Measurements from ENCODE around the gene LPP. TPM values are rescaled to one million over a fixed set of nuclear protein-coding genes. Genes with fewer than 3 reads are reported as not detected.

LPP gene
- total RNA-seq, 8 experiments from 2014 or later, result 6.0 to 77.8 (median 15.4) TPM

- no peak for ATAC-seq (replicated peaks in 6 of 8)
- in situ Hi-C loops (cut with MboI; ENCODE audit: low pct_unique_long_range_greater_than_20kb in 2 of 9, low sequenced_read_pairs in 9 of 9, unreplicated experiment in 9 of 9), result no loop called here
- WGBS, 10 experiments, result 56 to 100% (median 100%) methylated on average over 1 of the region's 1 CpG; no CpG with 5 or more reads in 2 of the 10 experiments
- Histone ChIP-seq H3K27ac (no peak overlapping the region), H3K4me1 (replicated peaks in 1 of 2) (peaks cover 10% of the 10 kb centered on the region in 2 donors), H3K4me3 (no peak overlapping the region)
Measured at GRCh38 chr3:188580223-188580622, 426.3 kb downstream of the LPP start.

- in situ Hi-C loops (cut with MboI; ENCODE audit: low pct_unique_long_range_greater_than_20kb in 2 of 9, low sequenced_read_pairs in 9 of 9, unreplicated experiment in 9 of 9), result no loop called here
- ATAC-seq (replicated peaks in 6 of 8), result no peak
- no peak overlapping the region for H3K27ac ChIP-seq
- 86 to 100% (median 100%) methylated on average over 1 of the region's 1 CpG; no CpG with 5 or more reads in 4 of the 10 experiments for WGBS, 10 experiments
- H3K4me3 ChIP-seq, result no peak overlapping the region
- peaks cover 8 to 14% of the 10 kb centered on the region in 2 donors for H3K4me1 ChIP-seq (replicated peaks in 1 of 2)
Measured at GRCh38 chr3:188580659-188581058, 426.7 kb downstream of the LPP start.

- H3K4me1 ChIP-seq (replicated peaks in 1 of 2), result peaks cover 8 to 14% of the 10 kb centered on the region in 2 donors
- no peak for ATAC-seq (replicated peaks in 6 of 8)
- WGBS, 10 experiments, result 87 to 100% (median 98%) methylated on average over 3 to 4 of the region's 4 CpGs; no CpG with 5 or more reads in 1 of the 10 experiments
- H3K27ac ChIP-seq, result no peak overlapping the region
- H3K4me3 ChIP-seq, result no peak overlapping the region
- in situ Hi-C loops (cut with MboI; ENCODE audit: low pct_unique_long_range_greater_than_20kb in 2 of 9, low sequenced_read_pairs in 9 of 9, unreplicated experiment in 9 of 9), result no loop called here
Measured at GRCh38 chr3:188581365-188581764, 427.4 kb downstream of the LPP start.

GRCh38 chr3:188581792-188582191, 427.8 kb downstream of the LPP start:
- 60 to 100% (median 71%) methylated on average over 1 to 4 of the region's 4 CpGs for WGBS, 10 experiments
- Histone ChIP-seq H3K4me3 (no peak overlapping the region), H3K4me1 (replicated peaks in 1 of 2) (peaks cover 8 to 14% of the 10 kb centered on the region in 2 donors), H3K27ac (no peak overlapping the region)
- ATAC-seq (replicated peaks in 6 of 8), result no peak
- in situ Hi-C loops (cut with MboI; ENCODE audit: low pct_unique_long_range_greater_than_20kb in 2 of 9, low sequenced_read_pairs in 9 of 9, unreplicated experiment in 9 of 9), result no loop called here

GRCh38 chr3:188583341-188584161, 429.6 kb downstream of the LPP start:
- H3K27ac ChIP-seq, result no peak overlapping the region
- 73 to 100% (median 92%) methylated on average over 2 to 9 of the region's 9 CpGs; no CpG with 5 or more reads in 1 of the 10 experiments for WGBS, 10 experiments
- in situ Hi-C loops (cut with MboI; ENCODE audit: low pct_unique_long_range_greater_than_20kb in 2 of 9, low sequenced_read_pairs in 9 of 9, unreplicated experiment in 9 of 9), result no loop called here
- H3K4me3 ChIP-seq, result no peak overlapping the region
- H3K4me1 ChIP-seq (replicated peaks in 1 of 2), result peaks cover 8 to 14% of the 10 kb centered on the region in 2 donors
- ATAC-seq (replicated peaks in 6 of 8), result no peak

- in situ Hi-C loops (cut with MboI; ENCODE audit: low pct_unique_long_range_greater_than_20kb in 2 of 9, low sequenced_read_pairs in 9 of 9, unreplicated experiment in 9 of 9), result no loop called here
- Histone ChIP-seq H3K4me3 (no peak overlapping the region), H3K4me1 (replicated peaks in 1 of 2) (peaks cover 8 to 14% of the 10 kb centered on the region in 2 donors), H3K27ac (no peak overlapping the region)
- 20 to 100% (median 86%) methylated on average over 1 to 4 of the region's 4 CpGs; no CpG with 5 or more reads in 1 of the 10 experiments for WGBS, 10 experiments
- peak in 2 of 8 experiments; percentile 80 for ATAC-seq (replicated peaks in 6 of 8)
Measured at GRCh38 chr3:188584162-188584529, 430.2 kb downstream of the LPP start.

- H3K27ac ChIP-seq, result no peak overlapping the region
- WGBS, 10 experiments, result 13 to 78% (median 48%) methylated on average over 2 to 4 of the region's 4 CpGs
- no peak overlapping the region for H3K4me3 ChIP-seq
- ATAC-seq (replicated peaks in 6 of 8), result peak in 4 of 8 experiments; percentile 28 to 89 (median 46)
- H3K4me1 ChIP-seq (replicated peaks in 1 of 2), result peaks cover 8 to 14% of the 10 kb centered on the region in 2 donors
- in situ Hi-C loops (cut with MboI; ENCODE audit: low pct_unique_long_range_greater_than_20kb in 2 of 9, low sequenced_read_pairs in 9 of 9, unreplicated experiment in 9 of 9), result no loop called here
Measured at GRCh38 chr3:188584958-188585689, 431.2 kb downstream of the LPP start.

GRCh38 chr3:188589071-188589470, 435.1 kb downstream of the LPP start:
- Histone ChIP-seq H3K4me1 (replicated peaks in 1 of 2) (peaks cover 9 to 13% of the 10 kb centered on the region in 2 donors), H3K27ac (no peak overlapping the region), H3K4me3 (no peak overlapping the region)
- in situ Hi-C loops (cut with MboI; ENCODE audit: low pct_unique_long_range_greater_than_20kb in 2 of 9, low sequenced_read_pairs in 9 of 9, unreplicated experiment in 9 of 9), result no loop called here
- peak in 1 of 8 experiments; percentile 38 for ATAC-seq (replicated peaks in 6 of 8)
- 47 to 100% (median 88%) methylated on average over 1 to 2 of the region's 2 CpGs for WGBS, 10 experiments

GRCh38 chr3:188589771-188590170, 435.8 kb downstream of the LPP start:
- no peak overlapping the region for H3K27ac ChIP-seq
- ATAC-seq (replicated peaks in 6 of 8), result no peak
- 70 to 100% (median 96%) methylated on average over 2 of the region's 2 CpGs; no CpG with 5 or more reads in 2 of the 10 experiments for WGBS, 10 experiments
- in situ Hi-C loops (cut with MboI; ENCODE audit: low pct_unique_long_range_greater_than_20kb in 2 of 9, low sequenced_read_pairs in 9 of 9, unreplicated experiment in 9 of 9), result no loop called here
- no peak overlapping the region for H3K4me3 ChIP-seq
- H3K4me1 ChIP-seq (replicated peaks in 1 of 2), result peaks cover 5 to 13% of the 10 kb centered on the region in 2 donors

GRCh38 chr3:188590557-188590956, 436.6 kb downstream of the LPP start:
- no peak overlapping the region for H3K4me3 ChIP-seq
- in situ Hi-C loops (cut with MboI; ENCODE audit: low pct_unique_long_range_greater_than_20kb in 2 of 9, low sequenced_read_pairs in 9 of 9, unreplicated experiment in 9 of 9), result no loop called here
- peaks cover 0 to 5% of the 10 kb centered on the region in 2 donors for H3K4me1 ChIP-seq (replicated peaks in 1 of 2)
- H3K27ac ChIP-seq, result no peak overlapping the region
- peak in 1 of 8 experiments; percentile 75 for ATAC-seq (replicated peaks in 6 of 8)

- no peak overlapping the region for H3K27ac ChIP-seq
- no peak overlapping the region for H3K4me3 ChIP-seq
- 0 to 100% (median 61%) methylated on average over 1 to 2 of the region's 2 CpGs; no CpG with 5 or more reads in 2 of the 10 experiments for WGBS, 10 experiments
- ATAC-seq (replicated peaks in 6 of 8), result peak in 2 of 8 experiments; percentile 51 to 66
- H3K4me1 ChIP-seq (replicated peaks in 1 of 2), result peaks cover 2 to 8% of the 10 kb centered on the region in 2 donors
- in situ Hi-C loops (cut with MboI; ENCODE audit: low pct_unique_long_range_greater_than_20kb in 2 of 9, low sequenced_read_pairs in 9 of 9, unreplicated experiment in 9 of 9), result no loop called here
Measured at GRCh38 chr3:188594139-188594538, 440.2 kb downstream of the LPP start.

GRCh38 chr3:188595890-188596376, 442.0 kb downstream of the LPP start:
- in situ Hi-C loops (cut with MboI; ENCODE audit: low pct_unique_long_range_greater_than_20kb in 2 of 9, low sequenced_read_pairs in 9 of 9, unreplicated experiment in 9 of 9), result no loop called here
- peak in 2 of 8 experiments; percentile 62 to 65 for ATAC-seq (replicated peaks in 6 of 8)
- 0 to 100% (median 60%) methylated on average over 1 to 4 of the region's 5 CpGs; no CpG with 5 or more reads in 1 of the 10 experiments for WGBS, 10 experiments
- Histone ChIP-seq H3K4me1 (replicated peaks in 1 of 2) (peaks cover 3 to 14% of the 10 kb centered on the region in 2 donors), H3K27ac (no peak overlapping the region), H3K4me3 (no peak overlapping the region)

GRCh38 chr3:188598894-188599293, 444.9 kb downstream of the LPP start:
- 50 to 100% (median 67%) methylated on average over 1 to 3 of the region's 3 CpGs; no CpG with 5 or more reads in 2 of the 10 experiments for WGBS, 10 experiments
- Histone ChIP-seq H3K4me1 (replicated peaks in 1 of 2) (peaks cover 3 to 10% of the 10 kb centered on the region in 2 donors), H3K27ac (no peak overlapping the region), H3K4me3 (no peak overlapping the region)
- ATAC-seq (replicated peaks in 6 of 8), result peak; percentile 42 to 97 (median 74)
- in situ Hi-C loops (cut with MboI; ENCODE audit: low pct_unique_long_range_greater_than_20kb in 2 of 9, low sequenced_read_pairs in 9 of 9, unreplicated experiment in 9 of 9), result no loop called here
